GM23248 (cell line): ENCODE results near the gene KCTD17.

Experiments used
- EZH2 ChIP-seq: fragments of 200-600 bp; sonication (generic); IDR thresholded peaks from 2 replicates; pipeline ENCODE4 v1.6.1; 2018; ENCODE audit warnings: antibody characterized with exemption, mild to moderate bottlenecking; ENCODE audit not compliant: insufficient read depth, poor library complexity, severe bottlenecking
- EZH2phosphoT487 ChIP-seq: fragments of 200-600 bp; sonication (generic); IDR thresholded peaks from 2 replicates; pipeline ENCODE4 v1.6.1; 2018; ENCODE audit warnings: antibody characterized with exemption, moderate library complexity, mild to moderate bottlenecking, low read depth; ENCODE audit not compliant: insufficient read depth

DNA sequence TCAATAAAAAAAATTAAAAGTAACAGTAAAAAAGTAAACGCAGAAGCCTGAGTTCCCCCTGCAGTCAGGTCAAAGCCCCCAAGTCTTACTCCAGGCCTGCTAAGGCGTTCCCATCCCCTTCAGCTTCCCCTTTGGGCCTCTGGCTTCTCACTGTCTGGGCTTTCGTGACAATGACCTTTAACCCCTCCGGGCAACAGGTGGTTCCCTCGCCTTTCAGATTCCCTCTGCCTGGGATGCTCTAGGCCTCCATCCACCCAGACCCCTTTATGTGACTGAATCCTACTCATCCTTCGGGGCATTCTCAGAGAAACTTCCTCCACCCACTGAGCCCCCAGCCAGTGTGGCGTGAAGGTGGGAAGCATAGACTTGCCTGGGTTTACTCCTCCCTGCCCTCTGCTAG is 24.0 kb upstream of the KCTD17 start:
- TF ChIP-seq EZH2 (no peak), EZH2phosphoT487 (no peak)
